ENCODE results near the gene FHIP1A. TPM values are rescaled to one million over a fixed set of nuclear protein-coding genes. Genes with fewer than 3 reads are reported as not detected.

The FHIP1A gene
- total RNA-seq, 1 experiment from 2014 or later = 0.39 TPM

DNA sequence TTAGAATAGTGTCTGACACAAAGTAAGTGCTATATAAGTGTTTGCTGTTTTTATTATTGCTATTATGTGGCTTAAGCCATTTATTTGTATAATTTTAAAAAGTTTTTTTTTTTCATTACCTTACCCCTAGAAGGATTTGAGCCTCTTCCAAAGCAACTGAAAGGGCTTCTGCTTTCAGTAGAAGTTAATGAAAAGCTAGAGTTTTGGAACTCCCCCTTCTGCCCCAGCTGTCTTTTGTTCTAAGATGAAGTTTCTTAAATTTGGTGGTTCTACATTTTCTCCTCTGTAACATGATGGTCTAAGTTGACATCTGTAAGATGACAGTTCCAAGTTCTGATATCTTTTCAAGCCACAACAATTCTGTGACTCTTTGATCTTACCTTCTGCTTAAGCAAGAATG is 30.3 kb downstream of the FHIP1A start:
- POLR2A ChIA-PET = interaction anchor here (0.6 kb wide), 1 partner anchor 221 kb away, joined by 5 read pairs; no protein-coding TSS in a partner anchor
- in situ Hi-C loops (cut with HindIII; ENCODE audit: low pct_unique_long_range_greater_than_20kb, low sequenced_read_pairs) (no loop called here), intact Hi-C loops (cut with micrococcal nuclease; ENCODE audit: unreplicated experiment) (no loop called here)
- no peak for TF ChIP-seq SIN3A (IDR thresholded peaks at IDR 0.05; ENCODE audit: borderline replicate concordance, insufficient read depth, low read depth, low read length)
- TF ChIP-seq TCF7L2 (IDR thresholded peaks at IDR 0.05; ENCODE audit: low read depth, low read length) = no peak
- ATAC-seq = no peak
- Histone ChIP-seq H3K4me1 (ENCODE audit: control insufficient read depth, insufficient read depth, low read length) (no peaks in the 10 kb centered on the region), H3K27me3 (ENCODE audit: control insufficient read depth, insufficient read depth, low read length) (no peaks in the 10 kb centered on the region), H3K36me3 (ENCODE audit: control insufficient read depth, insufficient read depth, low read length) (no peaks in the 10 kb centered on the region), H3K9me3 (ENCODE audit: control insufficient read depth, insufficient read depth, low read depth, low read length) (no peaks in the 10 kb centered on the region), H3K4me3 (ENCODE audit: low read depth in 2 of 2, low read length in 2 of 2) (no peak overlapping the region), H3K27ac (ENCODE audit: low read length) (no peak overlapping the region)
- DNase-seq (ENCODE audit: low read depth, low spot score) = no peak
- CTCF ChIA-PET = no interaction called here
- no TSS peak for BruUV-seq (replicated peaks)

DNA sequence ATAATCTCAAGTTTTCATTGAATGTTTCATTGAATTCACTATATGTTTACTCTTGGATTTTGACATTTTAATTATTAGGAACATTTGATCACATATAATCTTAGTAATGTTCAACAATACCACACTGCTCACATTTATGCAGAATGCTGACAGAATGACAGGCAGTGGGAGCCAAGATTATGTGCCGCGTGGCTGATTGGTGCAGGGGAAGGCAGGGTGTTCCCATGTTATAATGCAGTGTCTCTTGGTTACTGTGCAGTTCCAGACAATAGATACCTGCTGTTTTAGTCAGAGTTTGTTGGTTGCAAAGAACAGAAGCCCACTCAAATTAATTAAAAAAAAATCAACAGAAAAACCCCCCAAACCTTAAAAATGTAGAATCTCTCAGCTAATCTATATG is 33.0 kb downstream of the FHIP1A start:
- Histone ChIP-seq H3K4me1 (ENCODE audit: control insufficient read depth, insufficient read depth, low read length) (no peaks in the 10 kb centered on the region), H3K4me3 (ENCODE audit: low read depth in 2 of 2, low read length in 2 of 2) (no peak overlapping the region), H3K27ac (ENCODE audit: low read length) (no peak overlapping the region), H3K36me3 (ENCODE audit: control insufficient read depth, insufficient read depth, low read length) (no peaks in the 10 kb centered on the region), H3K27me3 (ENCODE audit: control insufficient read depth, insufficient read depth, low read length) (no peaks in the 10 kb centered on the region), H3K9me3 (ENCODE audit: control insufficient read depth, insufficient read depth, low read depth, low read length) (no peaks in the 10 kb centered on the region)
- DNase-seq (ENCODE audit: low read depth, low spot score) (no peak), ATAC-seq (no peak)
- no TSS peak for BruUV-seq (replicated peaks)
- TF ChIP-seq SIN3A (IDR thresholded peaks at IDR 0.05; ENCODE audit: borderline replicate concordance, insufficient read depth, low read depth, low read length) (no peak), TCF7L2 (IDR thresholded peaks at IDR 0.05; ENCODE audit: low read depth, low read length) (no peak), POLR2AphosphoS5 (IDR thresholded peaks at IDR 0.05; ENCODE audit: low read depth, low read length) (no peak)
- TF ChIP-seq, protein P1, sequence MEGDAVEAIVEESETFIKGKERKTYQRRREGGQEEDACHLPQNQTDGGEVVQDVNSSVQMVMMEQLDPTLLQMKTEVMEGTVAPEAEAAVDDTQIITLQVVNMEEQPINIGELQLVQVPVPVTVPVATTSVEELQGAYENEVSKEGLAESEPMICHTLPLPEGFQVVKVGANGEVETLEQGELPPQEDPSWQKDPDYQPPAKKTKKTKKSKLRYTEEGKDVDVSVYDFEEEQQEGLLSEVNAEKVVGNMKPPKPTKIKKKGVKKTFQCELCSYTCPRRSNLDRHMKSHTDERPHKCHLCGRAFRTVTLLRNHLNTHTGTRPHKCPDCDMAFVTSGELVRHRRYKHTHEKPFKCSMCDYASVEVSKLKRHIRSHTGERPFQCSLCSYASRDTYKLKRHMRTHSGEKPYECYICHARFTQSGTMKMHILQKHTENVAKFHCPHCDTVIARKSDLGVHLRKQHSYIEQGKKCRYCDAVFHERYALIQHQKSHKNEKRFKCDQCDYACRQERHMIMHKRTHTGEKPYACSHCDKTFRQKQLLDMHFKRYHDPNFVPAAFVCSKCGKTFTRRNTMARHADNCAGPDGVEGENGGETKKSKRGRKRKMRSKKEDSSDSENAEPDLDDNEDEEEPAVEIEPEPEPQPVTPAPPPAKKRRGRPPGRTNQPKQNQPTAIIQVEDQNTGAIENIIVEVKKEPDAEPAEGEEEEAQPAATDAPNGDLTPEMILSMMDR (IDR thresholded peaks at IDR 0.05) = no peak
- TF ChIP-seq, protein P2, sequence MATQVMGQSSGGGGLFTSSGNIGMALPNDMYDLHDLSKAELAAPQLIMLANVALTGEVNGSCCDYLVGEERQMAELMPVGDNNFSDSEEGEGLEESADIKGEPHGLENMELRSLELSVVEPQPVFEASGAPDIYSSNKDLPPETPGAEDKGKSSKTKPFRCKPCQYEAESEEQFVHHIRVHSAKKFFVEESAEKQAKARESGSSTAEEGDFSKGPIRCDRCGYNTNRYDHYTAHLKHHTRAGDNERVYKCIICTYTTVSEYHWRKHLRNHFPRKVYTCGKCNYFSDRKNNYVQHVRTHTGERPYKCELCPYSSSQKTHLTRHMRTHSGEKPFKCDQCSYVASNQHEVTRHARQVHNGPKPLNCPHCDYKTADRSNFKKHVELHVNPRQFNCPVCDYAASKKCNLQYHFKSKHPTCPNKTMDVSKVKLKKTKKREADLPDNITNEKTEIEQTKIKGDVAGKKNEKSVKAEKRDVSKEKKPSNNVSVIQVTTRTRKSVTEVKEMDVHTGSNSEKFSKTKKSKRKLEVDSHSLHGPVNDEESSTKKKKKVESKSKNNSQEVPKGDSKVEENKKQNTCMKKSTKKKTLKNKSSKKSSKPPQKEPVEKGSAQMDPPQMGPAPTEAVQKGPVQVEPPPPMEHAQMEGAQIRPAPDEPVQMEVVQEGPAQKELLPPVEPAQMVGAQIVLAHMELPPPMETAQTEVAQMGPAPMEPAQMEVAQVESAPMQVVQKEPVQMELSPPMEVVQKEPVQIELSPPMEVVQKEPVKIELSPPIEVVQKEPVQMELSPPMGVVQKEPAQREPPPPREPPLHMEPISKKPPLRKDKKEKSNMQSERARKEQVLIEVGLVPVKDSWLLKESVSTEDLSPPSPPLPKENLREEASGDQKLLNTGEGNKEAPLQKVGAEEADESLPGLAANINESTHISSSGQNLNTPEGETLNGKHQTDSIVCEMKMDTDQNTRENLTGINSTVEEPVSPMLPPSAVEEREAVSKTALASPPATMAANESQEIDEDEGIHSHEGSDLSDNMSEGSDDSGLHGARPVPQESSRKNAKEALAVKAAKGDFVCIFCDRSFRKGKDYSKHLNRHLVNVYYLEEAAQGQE (IDR thresholded peaks at IDR 0.05; ENCODE audit: insufficient read depth in 1 of 2, low read depth in 2 of 2, low read length in 1 of 2) = no peak
- intact Hi-C loops (cut with micrococcal nuclease; ENCODE audit: unreplicated experiment) (no loop called here), in situ Hi-C loops (cut with HindIII; ENCODE audit: low pct_unique_long_range_greater_than_20kb, low sequenced_read_pairs) (no loop called here)
- CTCF ChIA-PET = no interaction called here
- POLR2A ChIA-PET = no interaction called here

DNA sequence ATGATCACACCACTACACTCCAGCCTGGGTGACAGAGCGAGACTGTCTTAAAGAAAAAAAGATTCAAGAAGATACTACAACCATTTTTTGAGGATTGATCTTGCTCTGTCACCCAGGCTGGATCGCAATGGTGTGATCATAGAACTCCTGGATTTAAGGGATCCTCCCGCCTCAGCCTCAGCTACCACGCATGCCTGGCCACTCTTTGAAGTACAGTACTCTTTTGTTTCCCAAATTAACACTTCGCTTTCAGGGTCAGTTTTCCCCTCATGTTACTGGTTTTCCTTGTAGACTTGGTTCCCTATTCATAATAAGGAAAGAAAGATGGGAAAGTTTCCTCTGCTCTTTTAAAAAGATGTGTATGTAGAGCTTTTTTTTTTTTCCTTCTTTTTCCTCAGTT is 34.3 kb downstream of the FHIP1A start:
- ChIA-PET CTCF (no interaction called here), POLR2A (interaction anchor here (0.6 kb wide), 1 partner anchor 113 kb away, joined by 7 read pairs; no protein-coding TSS in a partner anchor)
- H3K4me1 ChIP-seq (ENCODE audit: control insufficient read depth, insufficient read depth, low read length) = no peaks in the 10 kb centered on the region
- intact Hi-C loops (cut with micrococcal nuclease; ENCODE audit: unreplicated experiment) (no loop called here), in situ Hi-C loops (cut with HindIII; ENCODE audit: low pct_unique_long_range_greater_than_20kb, low sequenced_read_pairs) (no loop called here)
- H3K27ac ChIP-seq (ENCODE audit: low read length) = no peak overlapping the region
- DNase-seq (ENCODE audit: low read depth, low spot score) (no peak), ATAC-seq (no peak)
- H3K36me3 ChIP-seq (ENCODE audit: control insufficient read depth, insufficient read depth, low read length) = no peaks in the 10 kb centered on the region
- no peaks in the 10 kb centered on the region for H3K27me3 ChIP-seq (ENCODE audit: control insufficient read depth, insufficient read depth, low read length)
- no peaks in the 10 kb centered on the region for H3K9me3 ChIP-seq (ENCODE audit: control insufficient read depth, insufficient read depth, low read depth, low read length)
- no peak overlapping the region for H3K4me3 ChIP-seq (ENCODE audit: low read depth in 2 of 2, low read length in 2 of 2)
- TF ChIP-seq, protein P2 (IDR thresholded peaks at IDR 0.05; ENCODE audit: insufficient read depth in 1 of 2, low read depth in 2 of 2, low read length in 1 of 2) = no peak
- TF ChIP-seq SIN3A (IDR thresholded peaks at IDR 0.05; ENCODE audit: borderline replicate concordance, insufficient read depth, low read depth, low read length) (no peak), POLR2AphosphoS5 (IDR thresholded peaks at IDR 0.05; ENCODE audit: low read depth, low read length) (no peak), TCF7L2 (IDR thresholded peaks at IDR 0.05; ENCODE audit: low read depth, low read length) (no peak)
- TF ChIP-seq, protein P1 (IDR thresholded peaks at IDR 0.05) = no peak
- BruUV-seq (replicated peaks) = no TSS peak

Measured in Panc1 (cell line).